Activated CD4-positive, alpha-beta T cell treated with anti-CD3 and anti-CD28 coated beads, Interleukin-2, amount 50 U/mL, for 16 hours (primary cell): ENCODE results near the gene IGFBP1.
A peak's percentile ranks its signal among the peaks of the same experiment; 100 is the strongest.

Experiments
- DNase-seq: peaks from one replicate; pipeline ENCODE4 v3.0.0-alpha.2; 2020

Gene IGFBP1

DNA sequence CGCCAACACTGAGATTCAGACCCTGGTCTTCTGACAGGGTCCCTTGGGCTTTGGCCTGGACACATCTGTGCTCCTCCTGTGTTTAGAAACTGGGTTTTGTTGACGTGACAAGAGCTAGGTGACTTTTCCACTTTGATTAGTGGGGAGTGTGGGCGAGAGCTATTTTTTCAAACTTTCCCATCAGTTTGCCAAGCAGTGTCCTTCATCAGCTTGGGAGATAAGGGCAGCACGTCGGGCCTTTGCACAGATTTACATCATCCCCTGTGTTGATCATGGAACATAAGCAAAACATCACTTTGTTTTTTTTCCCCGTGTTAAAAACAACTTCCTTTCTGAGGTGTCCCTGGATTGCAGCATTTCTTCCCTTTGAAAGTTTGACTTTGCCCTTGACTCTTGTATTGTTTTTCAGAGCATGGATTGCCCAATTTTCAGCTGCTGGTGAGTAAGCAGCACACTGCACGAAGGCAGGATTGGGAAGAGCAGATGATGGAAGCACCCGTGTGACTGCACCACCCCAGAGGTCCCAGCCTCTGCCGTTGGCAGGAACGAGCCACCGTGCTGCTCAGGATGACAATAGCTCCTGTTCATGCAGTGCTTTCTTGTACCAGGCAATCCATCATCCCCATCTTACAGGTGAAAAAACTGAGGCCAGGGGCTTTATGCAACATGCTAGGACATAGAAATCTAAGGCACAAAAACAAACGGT is 6.4 kb upstream of the IGFBP1 start:
- no peak for DNase-seq

DNA sequence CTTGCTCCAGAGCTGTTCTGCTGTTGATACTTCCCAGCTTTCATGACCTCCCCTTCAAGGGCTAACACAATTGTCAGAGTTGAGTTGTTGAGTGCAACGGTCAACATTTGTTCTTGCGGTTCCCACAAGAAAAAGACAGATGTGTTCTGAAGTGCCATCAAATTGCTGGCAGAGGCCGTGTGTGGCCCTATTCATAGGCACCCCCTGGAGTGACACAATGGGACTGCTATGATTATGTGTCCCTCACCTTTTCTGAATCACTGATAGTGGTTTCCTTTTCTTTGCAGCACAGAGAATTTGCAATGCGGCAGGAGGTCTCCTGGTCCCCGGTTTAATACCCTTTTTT is 5.8 kb upstream of the IGFBP1 start:
- DNase-seq: no peak

DNA sequence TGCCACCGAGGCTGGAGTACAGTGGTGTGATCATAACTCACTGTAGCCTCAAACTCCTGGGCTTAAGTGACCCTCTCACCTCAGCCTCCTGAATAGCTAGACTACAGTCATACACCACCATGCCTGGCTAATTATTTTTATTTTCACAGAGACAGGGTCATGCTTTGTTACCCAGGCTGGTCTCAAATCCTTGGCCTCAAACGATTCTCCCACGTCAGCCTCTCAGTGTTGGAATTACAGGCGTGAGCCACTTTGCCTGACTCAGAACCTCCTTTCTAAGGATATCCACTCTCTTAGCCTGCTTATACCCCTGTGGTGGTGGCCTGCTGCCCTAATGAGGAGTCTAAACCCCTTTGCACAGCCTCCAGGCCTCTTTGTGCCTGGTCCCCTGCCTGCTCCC is 4.2 kb upstream of the IGFBP1 start:
- no peak for DNase-seq

DNA sequence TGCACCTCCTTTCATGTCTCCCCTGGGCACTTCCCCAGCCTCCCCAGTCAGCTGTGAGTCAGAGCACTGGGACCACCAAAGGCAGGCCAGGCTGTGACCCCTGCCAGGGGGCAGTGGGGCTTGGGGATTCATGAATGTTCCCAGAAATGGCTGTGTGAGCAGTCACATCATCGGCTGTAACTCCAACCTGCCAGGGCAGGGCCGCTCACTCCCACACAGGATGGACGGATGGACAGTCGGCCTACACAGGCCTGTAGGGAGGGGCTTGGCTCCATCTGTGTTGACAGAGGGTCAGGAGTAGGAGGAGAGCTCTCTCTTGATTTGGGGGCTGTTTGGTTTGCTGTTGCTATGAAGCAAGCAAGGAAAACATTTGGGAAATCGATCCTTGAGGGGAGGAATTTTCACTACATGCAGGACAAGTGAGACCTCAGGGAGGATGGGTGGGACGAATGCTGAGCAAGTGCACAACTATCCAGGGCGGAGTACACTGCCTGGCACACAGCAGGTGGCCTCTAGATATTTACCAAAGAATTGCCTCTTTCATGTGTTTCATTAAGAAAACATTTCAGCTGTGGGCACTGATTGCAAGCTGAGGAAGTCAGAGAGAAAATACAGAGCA is 2.9 kb upstream of the IGFBP1 start:
- DNase-seq: no peak

DNA sequence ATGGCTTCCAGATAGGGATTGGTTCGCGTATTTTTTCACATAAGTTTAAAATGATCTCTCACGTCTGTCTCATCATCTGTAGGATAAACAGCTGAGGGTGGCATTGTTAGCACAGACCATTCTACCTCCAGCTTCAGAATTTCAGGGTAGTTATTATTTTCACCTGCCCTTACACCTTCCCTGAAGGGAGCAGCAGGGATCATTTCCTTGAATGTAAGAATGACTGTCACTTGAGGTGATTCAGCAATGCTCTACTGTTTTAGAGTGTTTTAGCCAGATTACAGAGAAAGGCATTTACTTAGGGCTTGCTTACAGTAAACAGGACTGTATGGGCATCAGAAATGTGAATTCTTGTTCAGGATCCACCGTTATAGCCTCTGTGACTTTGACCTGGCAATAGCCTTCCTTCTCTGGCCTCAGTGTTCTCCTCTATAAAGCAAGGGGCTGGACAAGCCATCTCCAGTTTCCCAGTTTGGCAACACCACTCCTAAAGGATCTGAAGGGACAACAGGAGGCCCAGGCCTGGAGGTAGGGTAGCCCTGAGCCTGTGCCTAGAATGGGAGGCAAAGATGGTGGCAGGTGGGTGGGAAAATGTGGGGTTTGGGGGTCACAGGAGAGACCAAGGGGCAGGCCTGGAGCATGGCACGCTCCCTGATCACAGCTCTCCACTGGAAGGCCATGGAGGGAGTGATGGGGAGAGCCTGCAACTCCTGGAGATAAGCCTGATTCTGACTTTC is 1.2 kb upstream of the IGFBP1 start:
- DNase-seq: no peak

DNA sequence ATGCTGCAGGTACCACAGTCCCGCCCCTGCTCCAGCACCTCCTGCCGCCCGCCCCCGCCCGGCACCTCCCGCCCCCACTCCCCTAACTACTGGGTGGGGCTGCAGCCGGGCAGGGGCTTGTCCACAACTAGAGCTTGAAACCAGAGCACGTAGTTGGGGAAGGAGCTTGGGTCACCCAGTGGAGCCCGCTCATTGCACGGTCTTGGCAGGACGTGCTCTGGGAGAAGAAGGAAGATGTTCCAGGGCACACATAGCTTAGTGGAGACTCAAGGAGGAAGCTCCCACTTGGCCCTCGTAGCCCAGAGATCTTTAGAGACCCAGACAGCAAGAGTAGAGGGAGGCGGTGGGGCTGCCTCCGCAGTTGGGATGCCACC is 692 bp downstream of the IGFBP1 start:
- no peak for DNase-seq

DNA sequence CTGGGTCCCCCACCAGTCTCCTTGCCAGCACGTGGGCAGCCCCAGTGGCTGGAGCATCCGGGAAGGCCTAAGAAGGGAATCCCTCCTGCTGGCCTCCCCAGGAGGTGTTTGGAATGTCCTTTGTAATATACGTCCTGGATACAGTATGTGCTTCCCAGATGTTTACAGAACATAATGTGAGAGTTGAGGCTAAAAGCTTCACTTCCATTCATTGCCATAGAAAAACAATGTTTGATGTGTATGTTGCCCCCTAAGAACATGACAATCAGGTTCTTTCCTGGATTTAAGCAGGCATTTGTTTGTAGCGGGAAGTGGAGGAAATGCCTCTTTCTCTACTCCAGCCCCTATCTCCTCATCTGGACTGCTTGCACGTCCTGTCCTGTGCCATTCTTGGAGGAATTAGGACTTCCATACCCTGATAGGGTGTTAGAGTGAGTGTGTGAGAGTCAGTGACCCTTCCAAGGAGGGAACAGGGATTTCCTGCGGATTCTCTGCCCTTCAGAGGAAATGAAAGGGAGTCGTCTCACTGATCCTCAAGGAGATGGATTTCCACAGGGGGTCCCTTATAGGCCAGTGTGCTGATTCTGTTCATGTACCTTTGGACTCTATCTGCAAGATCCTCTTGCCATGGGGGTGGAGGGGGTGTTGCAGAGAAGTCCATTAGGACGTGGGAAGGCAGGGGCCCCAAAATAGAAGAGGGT is 1.2 kb downstream of the IGFBP1 start:
- no peak for DNase-seq

DNA sequence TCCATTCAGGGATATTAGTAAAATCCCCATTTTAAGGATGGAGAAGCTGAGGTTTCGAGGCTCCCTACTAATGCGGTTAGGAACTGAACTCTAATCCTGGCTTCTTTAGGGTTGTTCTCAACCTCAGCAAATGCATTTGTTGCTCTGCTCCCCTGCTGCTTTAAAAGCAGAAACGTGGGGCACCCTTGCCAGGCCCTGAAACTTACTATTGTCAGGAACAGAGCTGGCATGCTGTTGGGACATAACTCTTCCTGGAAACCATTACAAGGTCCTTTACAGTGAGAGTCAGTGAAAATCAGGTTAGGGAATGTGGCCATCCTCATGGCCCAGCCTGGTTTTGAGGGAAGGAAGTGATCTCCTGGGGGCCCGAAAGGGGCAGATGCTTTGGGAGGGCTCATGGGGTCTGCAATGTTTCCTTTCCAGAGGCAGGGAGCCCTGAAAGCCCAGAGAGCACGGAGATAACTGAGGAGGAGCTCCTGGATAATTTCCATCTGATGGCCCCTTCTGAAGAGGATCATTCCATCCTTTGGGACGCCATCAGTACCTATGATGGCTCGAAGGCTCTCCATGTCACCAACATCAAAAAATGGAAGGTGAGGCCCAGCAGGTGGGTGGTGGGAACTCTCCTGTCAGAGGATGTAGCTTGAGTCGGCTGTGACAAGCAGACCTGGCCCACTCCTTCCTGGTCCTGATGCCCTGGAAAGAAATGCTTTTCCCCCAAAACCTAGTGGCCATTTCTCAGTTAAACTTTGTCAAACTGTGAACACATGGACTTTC is 2.0 kb downstream of the IGFBP1 start:
- no peak for DNase-seq

DNA sequence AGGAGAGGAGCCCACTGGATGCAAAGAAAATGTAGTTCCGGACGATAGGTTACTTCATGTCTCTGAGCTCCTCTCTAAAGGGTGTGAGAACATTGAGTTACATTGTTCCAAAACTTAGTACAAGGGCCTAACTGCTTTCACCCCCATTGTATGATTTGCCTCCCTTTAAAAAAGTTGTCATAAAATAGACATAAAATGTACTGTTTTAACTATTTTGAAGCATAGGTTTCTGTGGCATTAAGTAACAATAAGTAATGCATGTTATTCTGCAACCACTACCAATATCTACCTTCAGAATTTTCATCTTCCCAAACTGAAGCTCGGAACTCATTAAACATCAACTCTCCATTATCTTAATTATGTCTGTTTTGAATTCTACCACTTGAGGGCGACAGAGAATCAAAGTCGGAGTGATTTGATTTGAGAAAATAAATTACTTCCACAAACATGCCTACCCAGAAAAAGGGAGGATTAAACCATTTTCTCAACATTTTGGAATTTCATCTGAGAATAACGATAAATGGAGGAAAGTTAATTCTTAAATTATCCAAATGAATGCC is 2.7 kb downstream of the IGFBP1 start:
- DNase-seq: peak; percentile 21

DNA sequence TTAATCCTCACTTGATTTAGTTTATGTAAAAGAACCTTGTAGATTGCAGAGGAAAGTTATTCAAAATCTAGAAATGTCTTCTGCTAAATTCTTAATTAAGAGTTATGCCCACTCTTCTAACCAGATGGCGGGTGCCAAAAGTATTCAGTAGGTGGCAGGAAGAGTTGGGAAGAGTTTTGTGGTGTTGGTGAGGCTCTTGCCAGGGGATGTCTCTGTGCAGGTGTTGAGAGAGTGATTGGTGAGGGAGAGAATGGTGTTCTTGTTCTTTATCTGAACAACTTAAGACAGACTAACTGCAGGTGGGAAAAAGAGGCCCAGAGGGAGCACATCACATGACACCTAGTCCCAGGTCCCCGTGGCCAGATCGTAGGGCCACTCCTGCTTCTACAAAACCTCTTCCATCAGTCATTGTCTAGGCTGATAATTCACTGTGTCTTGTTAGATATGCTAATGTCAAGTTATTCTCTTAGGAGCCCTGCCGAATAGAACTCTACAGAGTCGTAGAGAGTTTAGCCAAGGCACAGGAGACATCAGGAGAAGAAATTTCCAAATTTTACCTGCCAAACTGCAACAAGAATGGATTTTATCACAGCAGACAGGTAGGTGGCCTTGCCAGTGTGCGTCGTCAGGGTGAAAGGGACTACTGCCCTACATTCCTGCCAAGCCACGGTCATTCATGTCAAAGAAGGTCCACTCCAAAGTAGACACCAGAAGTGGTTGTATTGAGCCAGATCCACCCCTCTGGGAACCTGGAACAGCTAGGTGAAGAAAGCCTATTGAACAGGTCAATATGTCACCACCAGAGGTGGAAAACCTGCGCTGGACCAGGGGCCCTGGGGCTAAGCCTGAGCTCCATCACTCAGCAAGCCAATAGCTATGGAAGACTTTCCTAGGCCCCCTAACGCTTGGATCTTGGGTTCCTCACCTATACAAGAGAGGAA is 3.4 kb downstream of the IGFBP1 start:
- no peak for DNase-seq

DNA sequence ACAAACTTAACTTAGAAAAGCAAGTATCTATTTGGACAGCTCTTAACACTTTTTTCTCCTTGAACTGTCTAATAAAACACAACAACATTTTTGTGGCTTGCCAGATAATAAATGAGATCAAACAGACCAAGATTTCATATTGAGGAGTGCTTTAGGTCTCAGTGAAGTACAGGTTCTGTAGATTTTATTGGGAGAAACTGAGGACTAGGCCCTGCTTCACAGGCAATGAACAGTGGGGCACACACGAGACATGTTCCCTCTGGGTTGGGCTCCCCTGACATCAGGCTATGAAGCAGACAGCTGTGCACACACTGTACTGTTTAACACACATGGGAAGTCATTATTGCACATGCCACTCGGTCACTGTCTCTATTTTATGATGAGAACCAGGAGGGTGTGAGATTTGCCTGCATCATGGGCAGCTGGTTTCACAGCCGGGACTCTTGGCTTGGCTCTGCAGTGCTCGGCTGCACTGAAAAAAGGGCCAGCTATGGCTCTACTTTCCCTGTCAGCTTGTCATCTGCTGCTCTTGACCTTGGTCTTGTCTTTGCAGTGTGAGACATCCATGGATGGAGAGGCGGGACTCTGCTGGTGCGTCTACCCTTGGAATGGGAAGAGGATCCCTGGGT is 4.2 kb downstream of the IGFBP1 start:
- no peak for DNase-seq

DNA sequence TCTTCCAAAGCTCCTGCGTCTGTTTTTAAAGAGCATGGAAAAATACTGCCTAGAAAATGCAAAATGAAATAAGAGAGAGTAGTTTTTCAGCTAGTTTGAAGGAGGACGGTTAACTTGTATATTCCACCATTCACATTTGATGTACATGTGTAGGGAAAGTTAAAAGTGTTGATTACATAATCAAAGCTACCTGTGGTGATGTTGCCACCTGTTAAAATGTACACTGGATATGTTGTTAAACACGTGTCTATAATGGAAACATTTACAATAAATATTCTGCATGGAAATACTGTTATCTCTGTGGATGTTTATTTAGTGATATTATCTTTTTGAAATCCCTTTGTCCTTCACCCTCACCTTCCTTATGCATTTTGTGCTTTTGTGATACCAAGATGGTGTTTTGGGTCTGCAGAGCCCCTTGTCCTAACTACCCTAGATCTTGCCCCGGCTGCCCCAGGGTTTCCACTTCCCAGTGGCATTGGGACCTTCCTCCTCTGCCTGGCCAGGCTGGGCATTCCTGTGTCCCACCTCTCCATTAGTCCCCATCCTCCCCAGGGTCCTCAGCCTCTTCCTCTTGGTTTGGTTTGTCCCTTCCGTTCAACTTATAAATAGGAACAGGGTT is 5.2 kb downstream of the IGFBP1 start:
- DNase-seq: no peak

DNA sequence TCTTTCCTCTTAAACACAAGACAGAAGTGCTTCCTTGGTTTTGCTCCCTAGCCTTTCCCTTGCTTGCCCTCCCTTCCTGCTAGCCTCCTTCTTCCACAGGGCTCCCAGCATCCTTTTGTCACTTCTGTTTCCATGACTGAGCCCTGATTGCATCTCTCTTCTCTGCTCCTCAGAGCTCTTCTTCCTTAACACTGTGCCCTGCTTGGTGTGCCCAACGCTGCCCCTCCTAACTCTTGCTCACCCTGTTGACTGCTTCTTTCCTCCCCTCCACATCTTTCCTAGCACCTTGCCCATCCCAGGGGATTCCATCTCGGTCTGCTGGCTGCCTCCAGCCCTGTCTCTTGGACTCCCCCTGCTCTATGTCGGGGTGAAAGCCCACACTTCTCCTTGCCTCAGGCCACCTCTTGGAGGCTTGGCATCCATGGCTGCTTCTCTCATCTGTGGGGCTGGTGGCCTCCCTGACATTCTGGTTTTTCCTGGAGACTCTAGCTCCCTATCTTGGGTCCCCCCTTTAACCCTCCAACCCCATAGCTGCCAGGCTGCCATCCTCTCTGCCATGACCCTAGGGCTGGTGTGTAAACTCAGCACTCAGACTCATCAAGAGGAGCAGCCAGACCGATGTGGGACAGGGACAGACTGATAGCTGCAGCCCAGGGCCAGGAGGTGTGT is 5.8 kb downstream of the IGFBP1 start:
- no peak for DNase-seq

DNA sequence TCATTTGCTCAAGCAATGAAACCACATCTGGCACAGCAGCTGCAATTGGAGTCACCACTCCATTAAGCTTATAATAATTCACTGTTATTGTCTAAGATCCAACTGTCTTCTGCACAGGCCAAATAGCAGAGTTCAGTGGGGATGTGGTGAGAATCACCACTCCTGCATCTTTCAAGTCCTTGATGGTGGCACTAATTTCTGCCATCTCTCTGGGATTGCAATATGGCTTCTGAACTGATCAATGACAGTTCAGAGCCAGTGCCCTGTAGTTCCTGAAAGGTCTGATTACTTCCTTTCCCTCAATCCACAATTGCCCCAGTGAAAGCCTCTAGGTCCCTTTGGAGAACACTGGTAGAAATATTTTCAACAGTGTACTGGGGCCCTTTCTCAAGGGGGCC is 6.4 kb downstream of the IGFBP1 start:
- DNase-seq: no peak

DNA sequence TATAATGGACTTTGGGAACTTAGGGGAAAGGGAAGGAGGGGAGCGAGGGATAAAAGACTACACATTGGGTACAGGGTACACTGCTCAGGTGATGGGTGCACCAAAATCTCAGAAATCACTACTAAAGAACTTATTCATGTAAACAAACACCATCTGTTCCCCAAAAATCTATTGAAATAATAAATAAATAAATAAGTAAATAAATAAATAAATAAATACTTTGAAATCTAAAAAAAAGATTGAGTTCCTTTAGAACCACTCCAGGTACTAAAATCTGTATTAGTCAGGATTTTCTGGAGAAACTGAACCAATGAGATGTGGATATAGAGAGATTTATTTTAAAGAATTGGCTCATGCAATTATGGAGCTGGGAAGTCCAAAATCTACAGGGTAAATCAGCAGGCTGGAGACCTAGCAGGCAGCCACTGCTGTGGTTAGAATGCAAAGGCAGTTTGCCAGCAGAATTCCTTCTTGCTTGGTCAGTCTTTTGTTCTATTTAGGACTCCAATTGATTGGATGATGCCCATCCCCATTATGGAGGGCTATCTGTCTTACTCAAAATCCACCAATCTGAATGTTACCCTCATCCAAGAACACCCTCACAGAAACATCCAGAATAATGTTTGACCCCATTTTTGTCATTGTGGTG is 8.9 kb downstream of the IGFBP1 start:
- no peak for DNase-seq

DNA sequence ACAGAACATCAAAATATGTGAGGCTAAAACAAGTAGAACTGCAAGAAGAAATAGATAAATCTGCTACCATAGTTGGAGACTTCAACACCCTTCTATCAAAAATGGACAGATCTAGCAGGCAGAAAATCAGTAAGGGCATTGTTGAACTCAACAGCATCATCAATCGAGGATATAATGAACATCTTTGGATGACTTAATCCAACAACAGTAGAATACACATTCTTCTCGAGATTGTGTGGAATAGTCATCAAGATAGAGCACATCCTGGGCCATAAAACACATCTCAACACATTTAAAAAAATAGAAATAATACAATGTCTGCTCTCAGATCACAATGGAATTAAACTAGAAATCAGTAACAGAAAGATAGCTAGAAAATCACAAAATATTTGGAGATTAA is 9.9 kb downstream of the IGFBP1 start:
- no peak for DNase-seq

DNA sequence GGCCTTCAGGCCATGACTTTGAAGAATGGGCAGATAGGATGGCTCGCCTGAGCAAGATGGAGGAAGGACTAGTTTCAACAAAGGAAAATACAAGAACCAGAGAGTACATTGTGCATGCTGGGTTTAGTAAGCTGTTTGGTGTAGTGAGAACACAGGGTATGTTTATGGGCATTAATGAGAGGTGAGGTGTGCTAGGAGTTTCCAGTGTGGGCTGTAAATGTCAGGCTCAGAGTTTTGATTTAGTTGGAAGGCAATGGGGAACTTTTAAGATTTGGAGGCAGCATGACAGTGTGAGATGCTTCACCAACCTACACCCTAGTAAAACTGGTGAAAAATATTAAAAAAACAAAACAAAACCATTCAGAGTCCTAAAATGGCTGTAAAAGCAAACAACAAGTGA is 13.3 kb downstream of the IGFBP1 start:
- DNase-seq: no peak

DNA sequence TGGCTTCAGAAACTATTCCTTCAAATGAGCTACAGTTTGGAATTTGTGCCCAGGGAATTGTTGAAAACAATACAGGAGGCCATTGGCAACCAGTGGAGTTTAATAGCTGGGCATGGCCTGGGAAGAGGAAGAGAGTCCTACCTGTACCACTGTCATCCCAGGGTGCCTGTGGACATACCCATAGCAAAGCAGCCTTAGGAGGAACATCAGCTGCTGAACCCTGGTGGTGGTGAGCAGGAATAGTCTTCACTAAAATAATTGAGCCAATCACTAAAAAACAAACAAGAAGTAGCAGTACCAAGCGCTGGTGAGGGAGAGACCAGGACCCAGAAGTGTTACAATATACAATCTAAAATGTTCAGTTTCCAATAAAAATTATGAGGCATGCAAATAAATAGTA is 14.5 kb downstream of the IGFBP1 start:
- no peak for DNase-seq

DNA sequence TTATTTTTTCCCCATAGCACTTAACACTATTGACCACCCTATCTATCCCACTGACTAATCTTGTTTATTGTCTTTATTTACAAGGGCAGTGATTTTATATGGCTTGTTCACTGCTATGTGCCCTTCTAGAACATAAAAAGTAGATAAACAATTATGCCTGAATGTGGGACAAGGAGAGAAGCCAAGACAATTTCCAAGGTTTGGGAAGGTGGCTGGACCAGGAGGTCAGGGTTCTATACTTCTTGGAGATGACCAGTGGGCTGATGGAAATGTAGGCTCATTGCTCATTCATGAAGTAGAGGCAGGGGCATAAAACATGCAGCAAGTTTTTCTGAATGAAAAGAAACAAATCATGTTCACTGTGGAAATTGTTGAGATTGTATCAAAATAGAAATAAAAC is 21.3 kb downstream of the IGFBP1 start:
- DNase-seq: no peak

DNA sequence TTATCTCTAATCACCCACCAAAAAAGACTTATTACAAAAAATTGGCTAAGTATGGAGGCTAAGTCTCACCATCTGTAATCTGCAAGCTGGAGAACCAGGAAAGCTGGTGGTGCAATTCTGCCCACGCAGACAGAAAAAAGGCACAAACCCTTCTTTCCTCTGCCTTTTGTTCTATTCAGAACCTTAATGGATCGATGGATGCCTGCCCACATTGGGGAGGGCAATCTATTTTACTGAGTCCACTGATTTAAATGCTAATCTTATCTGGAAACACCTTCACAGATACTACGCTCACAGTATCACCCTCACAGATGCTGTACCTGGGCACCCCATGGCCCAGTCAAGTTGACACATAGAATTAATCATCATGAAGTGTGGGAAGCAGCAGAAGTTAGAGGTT is 22.6 kb downstream of the IGFBP1 start:
- no peak for DNase-seq
